DMS79 (cell line): Measurements from ENCODE around the gene MRAP.
A peak's percentile ranks its signal among the peaks of the same experiment; 100 is the strongest.

Experiments used
- DNase-seq: peaks from one replicate; lab custom pipeline; 2025; lab: John Stamatoyannopoulos, UW

Gene MRAP

DNA sequence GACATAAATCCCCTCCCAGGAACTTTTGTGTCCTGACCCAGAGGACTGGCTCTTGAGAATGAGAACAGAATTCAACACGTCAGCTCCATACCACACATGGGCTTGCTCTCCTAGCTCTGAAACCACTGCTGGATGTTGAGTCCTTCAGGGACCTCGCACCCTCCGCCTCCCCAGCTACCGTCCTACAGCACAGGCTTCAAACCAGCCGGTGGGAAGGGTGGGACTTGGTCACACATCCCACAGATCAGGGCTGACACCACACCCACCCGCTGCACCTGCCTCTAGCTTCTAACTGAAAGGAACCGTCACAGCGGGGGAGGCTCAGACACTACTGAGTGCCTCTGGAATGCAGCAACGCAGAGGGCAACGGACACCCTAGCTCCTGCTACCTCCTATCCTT, 24.0 kb downstream of the MRAP start:
- no peak for DNase-seq

DNA sequence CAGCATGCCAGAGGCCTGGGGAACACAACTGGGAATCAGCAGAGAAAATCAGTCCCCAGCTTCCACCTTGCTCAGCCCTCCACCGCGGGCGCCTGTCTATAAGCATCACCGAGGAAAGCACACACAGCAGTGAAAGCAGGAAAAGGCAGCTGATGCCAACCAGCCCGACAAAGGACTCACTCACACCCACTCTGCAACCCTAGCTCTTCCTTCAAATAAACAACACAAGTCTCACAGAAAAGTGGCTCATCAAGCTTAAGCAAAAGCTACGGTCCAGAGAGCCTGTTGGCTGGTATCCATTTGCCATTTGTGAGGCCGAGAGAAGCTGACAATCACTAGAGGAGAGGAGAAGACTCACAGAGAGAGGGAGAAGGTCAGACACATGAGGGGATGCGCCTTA, 27.1 kb downstream of the MRAP start:
- DNase-seq, result peak; percentile 73

DNA sequence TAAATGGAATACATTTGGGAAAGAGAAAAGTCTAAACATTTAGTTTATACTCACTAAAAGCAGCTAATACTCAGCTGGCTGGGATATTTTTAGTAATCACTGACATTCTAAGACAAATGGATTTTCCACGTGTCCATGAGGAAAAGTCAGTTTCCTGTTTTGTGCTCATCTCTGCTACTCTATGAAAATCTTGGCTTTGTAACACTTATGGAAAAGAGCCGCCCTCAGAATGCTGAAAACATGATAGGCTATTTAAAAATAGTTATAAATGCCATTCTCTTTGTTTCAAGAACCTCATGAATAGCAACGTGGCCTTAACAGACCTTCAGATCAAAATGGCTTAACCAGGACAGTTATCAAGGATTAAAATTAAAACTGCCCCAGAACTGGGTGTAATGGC, 29.9 kb downstream of the MRAP start:
- DNase-seq, result no peak

- DNase-seq, result no peak
Observed at GRCh38 chr21:32329331-32329730, 30.7 kb downstream of the MRAP start.

DNA sequence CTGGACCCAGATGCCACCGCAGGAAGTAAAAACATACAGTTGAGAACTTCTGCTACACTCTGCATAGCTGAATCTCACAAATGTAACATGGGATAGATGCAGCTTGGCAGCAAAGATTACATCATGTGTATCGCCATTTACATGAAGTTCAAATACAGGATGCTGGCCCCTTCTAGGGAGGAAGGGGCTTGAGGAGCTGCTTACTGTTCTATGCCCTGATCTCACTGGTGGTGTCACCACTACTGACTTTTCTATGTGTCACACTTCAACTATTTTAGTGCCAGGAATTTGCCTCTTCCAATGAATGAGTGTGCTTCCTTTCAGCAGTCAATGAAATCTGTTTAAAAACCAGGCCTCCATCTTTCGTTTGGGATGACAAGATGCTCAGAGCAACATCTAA, 31.1 kb downstream of the MRAP start:
- DNase-seq, result no peak

DNA sequence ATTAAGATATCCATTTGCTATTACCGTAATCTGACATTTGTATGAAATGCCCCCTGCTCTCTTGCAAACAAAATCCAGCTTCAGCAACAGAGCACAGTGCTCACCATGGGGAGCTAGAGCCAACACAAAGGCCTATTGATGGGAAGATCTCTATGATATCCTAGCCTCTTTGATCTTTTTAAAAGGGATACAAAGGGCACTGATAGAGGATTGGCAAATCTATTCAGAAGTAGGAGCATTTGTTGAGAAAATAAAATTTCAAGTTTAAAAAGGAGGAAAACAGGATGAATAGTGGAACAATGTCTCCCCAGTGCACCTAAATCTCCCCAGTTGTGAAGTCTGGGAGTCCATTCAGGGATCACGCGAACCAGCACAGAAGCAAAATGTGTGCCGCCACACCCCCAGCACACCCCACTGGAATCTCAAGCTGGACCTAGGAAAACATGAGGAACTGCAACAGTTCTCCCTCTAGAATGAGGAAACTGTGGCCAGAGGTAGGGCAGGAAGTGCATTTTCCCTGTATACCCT, 32.2 kb downstream of the MRAP start:
- no peak for DNase-seq

DNA sequence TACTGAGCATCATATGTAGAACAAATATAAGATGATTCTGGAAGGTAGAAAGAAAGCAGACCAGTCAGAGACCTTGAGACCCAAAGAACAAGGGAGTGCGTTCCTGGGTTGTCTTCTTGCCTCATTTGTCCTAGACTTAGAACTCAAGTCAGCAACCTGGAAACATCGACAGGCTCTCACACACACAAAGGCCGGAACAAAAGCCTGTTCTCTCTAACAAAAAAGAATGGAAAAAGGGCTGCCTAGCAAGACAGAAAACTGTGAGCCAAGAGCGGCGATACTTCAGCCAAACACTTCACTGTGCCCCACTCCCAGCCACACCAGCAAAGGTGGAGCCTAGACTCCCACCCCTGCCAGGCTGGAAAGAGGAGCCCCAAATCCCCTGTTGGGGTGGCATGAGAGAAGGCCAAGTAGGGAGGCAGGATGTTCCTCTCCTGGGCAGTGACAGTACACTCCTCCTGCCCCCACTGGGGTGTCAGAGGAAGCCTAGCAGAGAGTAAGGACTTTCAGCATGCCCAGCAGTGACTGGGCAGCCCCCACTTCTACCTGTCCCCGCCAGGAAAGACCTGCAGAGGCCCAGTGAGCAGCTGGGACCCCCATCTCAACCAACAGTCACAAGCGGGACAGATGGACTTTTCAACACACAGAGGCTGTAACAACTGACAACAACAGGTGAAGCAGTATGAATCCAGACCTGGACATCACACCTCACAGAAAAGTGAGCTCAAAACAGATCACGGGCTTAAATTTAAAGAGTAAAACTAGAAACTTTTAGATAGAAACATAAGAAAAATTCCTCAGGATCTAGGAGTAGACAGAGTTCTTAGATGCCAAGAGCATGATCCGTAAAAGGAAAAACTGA, 33.0 kb downstream of the MRAP start:
- no peak for DNase-seq

- DNase-seq, result no peak
Observed at GRCh38 chr21:32332463-32332951, 33.9 kb downstream of the MRAP start.

GRCh38 chr21:32333953-32334673, 35.5 kb downstream of the MRAP start:
- DNase-seq, result no peak

DNA sequence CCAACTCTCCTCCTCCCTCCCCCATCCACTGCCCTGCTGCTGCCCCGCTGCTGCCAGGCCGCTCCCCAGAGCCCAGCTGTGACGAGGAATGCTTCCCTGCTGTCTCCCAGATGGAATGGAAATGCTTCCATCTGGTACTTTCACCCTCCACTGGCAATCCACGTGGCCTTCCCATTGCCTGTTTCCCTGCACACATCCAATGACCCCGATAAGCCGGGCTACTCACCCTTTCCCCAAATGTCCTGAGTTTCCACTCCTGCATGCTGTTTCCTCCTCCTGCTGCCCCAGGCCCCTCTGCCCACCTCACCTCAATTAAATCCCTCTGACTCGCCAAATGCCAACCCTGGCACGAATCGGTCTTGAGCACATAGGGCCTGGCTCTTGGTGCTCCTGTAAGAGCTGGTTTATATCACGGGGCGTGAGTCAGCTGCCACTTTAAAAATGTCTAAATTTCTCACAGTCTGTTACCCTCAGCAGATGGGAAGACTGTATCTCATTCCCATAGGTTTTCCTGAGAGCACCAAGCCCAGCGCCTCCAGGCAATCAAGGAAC, 36.4 kb downstream of the MRAP start:
- no peak for DNase-seq

- no peak for DNase-seq
Observed at GRCh38 chr21:32335601-32336575, 37.2 kb downstream of the MRAP start.

DNA sequence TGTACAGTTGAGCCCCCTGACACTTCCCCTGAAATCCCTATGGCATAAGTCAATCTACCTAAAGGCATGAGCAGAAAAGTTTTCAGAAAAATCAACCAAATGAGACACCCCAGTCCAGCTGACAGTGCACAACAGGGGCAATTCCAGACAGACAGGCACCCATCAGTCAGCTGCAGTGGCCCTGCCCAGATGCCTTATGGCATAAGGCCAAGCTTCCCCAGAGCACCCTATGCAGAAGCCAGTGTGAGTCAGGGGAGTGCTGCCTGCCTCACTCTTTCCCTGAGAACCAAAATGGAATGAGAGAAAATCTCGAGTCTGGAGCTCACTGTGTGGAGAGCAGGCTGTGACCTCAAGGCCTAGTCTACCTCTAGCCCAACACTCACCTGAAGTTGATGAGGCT, 38.1 kb downstream of the MRAP start:
- no peak for DNase-seq

GRCh38 chr21:32337206-32337605, 38.6 kb downstream of the MRAP start:
- no peak for DNase-seq

- no peak for DNase-seq
Observed at GRCh38 chr21:32338209-32338921, 39.7 kb downstream of the MRAP start.

DNA sequence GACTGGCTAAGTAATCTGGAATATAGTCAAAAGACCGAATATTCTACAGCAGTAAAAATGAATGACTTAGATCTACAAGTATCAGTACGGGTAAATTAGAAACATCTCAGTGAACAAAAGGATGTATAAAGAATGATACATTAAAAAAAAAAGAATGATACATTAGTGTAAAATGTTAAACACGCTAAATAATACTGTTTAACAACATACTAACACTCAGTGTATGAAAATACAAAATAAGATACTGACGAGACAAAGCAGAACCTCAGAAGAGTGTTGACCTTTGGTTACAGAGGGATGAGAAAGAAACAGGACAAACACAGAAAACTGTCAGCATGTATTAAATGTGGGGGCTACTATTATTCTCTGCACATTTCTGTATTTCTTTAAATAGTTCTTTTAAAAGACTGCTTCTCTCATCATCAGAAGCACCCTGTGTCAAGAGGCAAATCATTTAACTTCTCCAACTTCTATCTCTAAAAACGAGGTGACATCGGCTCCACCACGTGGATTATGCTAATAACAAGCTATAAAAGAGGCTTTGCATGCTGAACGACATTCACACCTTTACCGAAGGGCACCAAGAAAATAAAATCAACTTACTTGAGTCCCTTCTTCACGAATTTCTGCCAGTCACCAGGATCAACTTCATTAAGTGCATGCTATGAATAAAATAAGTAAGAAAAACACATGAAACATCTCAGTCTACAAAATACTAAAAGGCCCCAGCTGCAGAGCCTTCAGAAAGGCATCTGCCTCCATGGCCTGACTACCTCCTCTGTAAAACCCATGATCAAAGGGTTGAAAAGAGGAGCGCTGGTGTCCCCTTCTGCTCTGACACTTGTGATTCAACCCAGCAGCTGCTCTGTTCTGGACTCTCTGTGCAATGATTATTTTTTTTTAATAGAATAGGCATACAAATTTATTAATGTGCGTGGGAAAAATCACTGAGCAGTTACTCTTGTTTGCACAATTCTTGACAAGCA, 42.5 kb downstream of the MRAP start:
- no peak for DNase-seq

- no peak for DNase-seq
Observed at GRCh38 chr21:32346951-32347350, 48.3 kb downstream of the MRAP start.

DNA sequence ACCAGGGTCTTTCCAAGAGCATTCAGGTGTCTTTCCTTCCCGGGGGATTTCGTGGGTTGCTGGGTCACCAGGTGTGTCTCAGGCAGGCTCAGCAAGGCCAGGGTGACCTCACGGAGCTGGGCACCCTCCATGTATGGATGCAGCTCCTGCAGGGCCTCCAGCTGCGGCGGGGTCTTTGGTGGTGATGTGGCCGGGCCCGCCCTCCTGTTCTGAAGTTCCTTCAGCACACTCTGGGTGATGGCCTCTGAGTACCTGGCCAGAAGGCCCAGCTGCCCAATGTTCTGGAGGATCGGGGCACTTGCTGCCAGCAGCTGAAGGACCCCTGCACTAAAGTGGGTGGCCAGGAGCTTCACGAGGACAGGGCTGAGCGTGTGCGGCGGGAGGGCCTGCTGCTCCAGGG, 48.7 kb downstream of the MRAP start:
- DNase-seq, result no peak

DNA sequence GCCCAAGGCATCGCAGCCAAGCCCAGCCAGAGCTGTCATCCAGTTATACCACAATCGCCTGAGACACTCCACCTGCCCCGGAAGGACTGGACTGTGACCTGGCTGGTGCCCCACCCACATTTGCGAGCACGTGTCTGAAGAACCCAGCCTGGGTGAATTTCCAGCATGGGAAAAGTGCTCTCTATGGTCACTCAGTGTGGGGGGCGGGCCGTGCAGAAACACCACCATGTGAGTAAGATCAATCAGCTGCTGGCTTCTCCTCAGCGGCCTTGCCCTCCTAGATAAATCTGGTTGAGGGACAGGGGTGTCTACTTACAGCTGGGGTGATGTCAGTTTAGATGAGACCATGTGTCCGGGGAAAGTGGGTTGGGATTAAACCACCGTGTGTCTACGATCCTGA, 49.3 kb downstream of the MRAP start:
- no peak for DNase-seq

GRCh38 chr21:32348604-32349332, 50.1 kb downstream of the MRAP start:
- no peak for DNase-seq
